PC-3 (cell line): ENCODE measurements around the gene TPM1.

Source experiments
- EZH2 ChIP-seq: fragments of 300-600 bp; sonication (generic); IDR thresholded peaks from one replicate; pipeline ENCODE4 v1.6.1; 2017; ENCODE audit warnings: antibody characterized with exemption, mild to moderate bottlenecking, low read length; ENCODE audit not compliant: unreplicated experiment
- TF ChIP-seq, protein P1 (sequence below): fragments of 300-600 bp; sonication (generic); conservative IDR thresholded peaks from 2 replicates; pipeline ENCODE4 v1.5.1; 2017; ENCODE audit warnings: antibody characterized with exemption, low read depth, mild to moderate bottlenecking, low read length

DNA sequence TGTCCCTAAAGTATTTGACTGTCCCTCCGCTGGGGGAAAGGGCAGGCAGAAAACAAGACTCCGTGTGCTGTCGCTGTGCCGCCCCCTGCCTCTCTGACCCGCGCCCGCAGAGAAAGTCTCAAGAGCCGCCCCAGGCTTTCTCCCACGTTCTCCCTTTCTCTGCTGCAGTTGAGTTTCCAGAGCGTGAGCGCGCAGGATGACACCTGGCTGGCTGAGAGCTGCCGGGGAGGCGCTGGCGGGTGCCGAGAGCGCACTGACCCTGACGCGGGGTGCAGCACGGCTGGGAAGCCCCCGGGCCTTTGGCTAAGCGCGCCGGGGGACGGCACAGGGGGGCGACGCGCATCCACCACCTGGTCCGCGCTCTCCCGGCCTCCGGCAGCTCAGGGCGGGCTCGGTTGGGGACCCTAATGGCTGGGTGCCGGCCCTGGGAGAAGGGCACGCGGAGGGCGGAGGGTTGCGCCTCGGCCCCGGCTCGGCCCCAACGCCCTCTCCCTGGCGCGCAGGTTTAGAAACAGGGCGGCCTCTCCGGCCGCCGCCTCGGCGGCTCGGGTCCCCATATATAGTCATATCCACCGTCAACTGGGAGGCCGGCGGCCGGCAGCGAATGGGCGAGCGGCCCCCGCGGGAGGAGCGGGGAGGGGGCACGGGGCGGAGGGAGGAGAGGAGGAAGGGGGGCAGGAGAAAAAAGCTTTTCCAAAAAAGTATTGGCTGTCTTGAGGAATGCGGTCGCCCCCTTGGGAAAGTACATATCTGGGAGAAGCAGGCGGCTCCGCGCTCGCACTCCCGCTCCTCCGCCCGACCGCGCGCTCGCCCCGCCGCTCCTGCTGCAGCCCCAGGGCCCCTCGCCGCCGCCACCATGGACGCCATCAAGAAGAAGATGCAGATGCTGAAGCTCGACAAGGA lies at the start of gene TPM1:
- TF ChIP-seq, protein P1, sequence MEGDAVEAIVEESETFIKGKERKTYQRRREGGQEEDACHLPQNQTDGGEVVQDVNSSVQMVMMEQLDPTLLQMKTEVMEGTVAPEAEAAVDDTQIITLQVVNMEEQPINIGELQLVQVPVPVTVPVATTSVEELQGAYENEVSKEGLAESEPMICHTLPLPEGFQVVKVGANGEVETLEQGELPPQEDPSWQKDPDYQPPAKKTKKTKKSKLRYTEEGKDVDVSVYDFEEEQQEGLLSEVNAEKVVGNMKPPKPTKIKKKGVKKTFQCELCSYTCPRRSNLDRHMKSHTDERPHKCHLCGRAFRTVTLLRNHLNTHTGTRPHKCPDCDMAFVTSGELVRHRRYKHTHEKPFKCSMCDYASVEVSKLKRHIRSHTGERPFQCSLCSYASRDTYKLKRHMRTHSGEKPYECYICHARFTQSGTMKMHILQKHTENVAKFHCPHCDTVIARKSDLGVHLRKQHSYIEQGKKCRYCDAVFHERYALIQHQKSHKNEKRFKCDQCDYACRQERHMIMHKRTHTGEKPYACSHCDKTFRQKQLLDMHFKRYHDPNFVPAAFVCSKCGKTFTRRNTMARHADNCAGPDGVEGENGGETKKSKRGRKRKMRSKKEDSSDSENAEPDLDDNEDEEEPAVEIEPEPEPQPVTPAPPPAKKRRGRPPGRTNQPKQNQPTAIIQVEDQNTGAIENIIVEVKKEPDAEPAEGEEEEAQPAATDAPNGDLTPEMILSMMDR, result no peak
- TF ChIP-seq EZH2, result no peak
